ENCODE measurements around the gene NOC2L.

The NOC2L gene

GRCh38 chr1:964691-965525 lies 5.9 kb upstream of the NOC2L start:
- Mint-ChIP-seq H3K4me1 (peaks cover 6% of the 10 kb centered on the region), H3K36me3 (peaks cover 1% of the 10 kb centered on the region), H3K9me3 (no peaks in the 10 kb centered on the region), H3K27ac (no peak overlapping the region), H3K4me3 (peak overlapping the region; percentile 25), H3K27me3 (peaks cover 11% of the 10 kb centered on the region)
- ATAC-seq (ENCODE audit: low read depth) (no peak), DNase-seq (ENCODE audit: low spot score in 2 of 2) (no peak)

- no peak overlapping the region for H3K27ac Mint-ChIP-seq
- peaks cover 4% of the 10 kb centered on the region for H3K27me3 Mint-ChIP-seq
- H3K9me3 Mint-ChIP-seq = no peaks in the 10 kb centered on the region
- peaks cover 1% of the 10 kb centered on the region for H3K36me3 Mint-ChIP-seq
- no peak for ATAC-seq (ENCODE audit: low read depth)
- no peak overlapping the region for H3K4me3 Mint-ChIP-seq
- DNase-seq (ENCODE audit: low spot score in 2 of 2) = no peak
- H3K4me1 Mint-ChIP-seq = peaks cover 6% of the 10 kb centered on the region
These were observed 4.9 kb upstream of the NOC2L start for GRCh38 chr1:963746-964525.

GRCh38 chr1:963301-963651 lies 4.2 kb upstream of the NOC2L start:
- no peak overlapping the region for H3K4me3 Mint-ChIP-seq
- no peak for DNase-seq (ENCODE audit: low spot score in 2 of 2)
- ATAC-seq (ENCODE audit: low read depth) = no peak

GRCh38 chr1:962381-963300 lies 3.6 kb upstream of the NOC2L start:
- Mint-ChIP-seq H3K4me3 (peak overlapping the region; percentile 80), H3K4me1 (peaks cover 8% of the 10 kb centered on the region), H3K27me3 (no peaks in the 10 kb centered on the region), H3K9me3 (no peaks in the 10 kb centered on the region), H3K27ac (no peak overlapping the region), H3K36me3 (peaks cover 5% of the 10 kb centered on the region)
- DNase-seq (ENCODE audit: low spot score in 2 of 2) = no peak
- no peak for ATAC-seq (ENCODE audit: low read depth)

More at GRCh38 chr1:963301-963651, 4.2 kb upstream of the NOC2L start:
- H3K27ac Mint-ChIP-seq = no peak overlapping the region
- H3K27me3 Mint-ChIP-seq = peaks cover under 1% of the 10 kb centered on the region
- no peaks in the 10 kb centered on the region for H3K9me3 Mint-ChIP-seq
- peaks cover 5% of the 10 kb centered on the region for H3K4me1 Mint-ChIP-seq
- peaks cover 3% of the 10 kb centered on the region for H3K36me3 Mint-ChIP-seq

- ATAC-seq (ENCODE audit: low read depth) (no peak), DNase-seq (ENCODE audit: low spot score in 2 of 2) (no peak)
- H3K4me3 Mint-ChIP-seq = peak overlapping the region; percentile 80
- H3K36me3 Mint-ChIP-seq = peaks cover 11% of the 10 kb centered on the region
- H3K27me3 Mint-ChIP-seq = no peaks in the 10 kb centered on the region
- no peak overlapping the region for H3K27ac Mint-ChIP-seq
- H3K4me1 Mint-ChIP-seq = peaks cover 14% of the 10 kb centered on the region
- H3K9me3 Mint-ChIP-seq = no peaks in the 10 kb centered on the region
These were observed 2.1 kb upstream of the NOC2L start for GRCh38 chr1:961132-961669.

GRCh38 chr1:960363-961131 lies 1.5 kb upstream of the NOC2L start, which contains the start of gene KLHL17:
TSS of gene KLHL17 (plus strand) at chr1:960584. CDS start at chr1:960694, 110 bp downstream.
- H3K36me3 Mint-ChIP-seq = peaks cover 14% of the 10 kb centered on the region
- peak; percentile 71 to 76 for DNase-seq (ENCODE audit: low spot score in 2 of 2)
- H3K27me3 Mint-ChIP-seq = no peaks in the 10 kb centered on the region
- ATAC-seq (ENCODE audit: low read depth) = peak; percentile 62
- no peaks in the 10 kb centered on the region for H3K9me3 Mint-ChIP-seq
- peak within 1 kb of the TSS; percentile 76 for H3K27ac Mint-ChIP-seq
- peaks cover 14% of the 10 kb centered on the region for H3K4me1 Mint-ChIP-seq
- H3K4me3 Mint-ChIP-seq = peak within 1 kb of the TSS; percentile 89

- H3K36me3 Mint-ChIP-seq = peaks cover 19% of the 10 kb centered on the region
- DNase-seq (ENCODE audit: low spot score in 2 of 2) (no peak), ATAC-seq (ENCODE audit: low read depth) (no peak)
- H3K4me3 Mint-ChIP-seq = peak overlapping the region; percentile 89
- H3K27ac Mint-ChIP-seq = peak overlapping the region; percentile 76
- no peaks in the 10 kb centered on the region for H3K9me3 Mint-ChIP-seq
- peaks cover 14% of the 10 kb centered on the region for H3K4me1 Mint-ChIP-seq
- no peaks in the 10 kb centered on the region for H3K27me3 Mint-ChIP-seq
These were observed 791 bp upstream of the NOC2L start for GRCh38 chr1:959731-960362.

- Mint-ChIP-seq H3K27ac (no peak overlapping the region), H3K4me1 (peaks cover 11% of the 10 kb centered on the region), H3K9me3 (no peaks in the 10 kb centered on the region), H3K4me3 (no peak overlapping the region), H3K27me3 (no peaks in the 10 kb centered on the region), H3K36me3 (peaks cover 25% of the 10 kb centered on the region)
- DNase-seq (ENCODE audit: low spot score in 2 of 2) (no peak), ATAC-seq (ENCODE audit: low read depth) (no peak)
These were observed 2.4 kb downstream of the NOC2L start for GRCh38 chr1:956636-957035.

- DNase-seq (ENCODE audit: low spot score in 2 of 2) = no peak
- no peaks in the 10 kb centered on the region for H3K9me3 Mint-ChIP-seq
- no peak overlapping the region for H3K27ac Mint-ChIP-seq
- no peak overlapping the region for H3K4me3 Mint-ChIP-seq
- H3K4me1 Mint-ChIP-seq = peaks cover 11% of the 10 kb centered on the region
- H3K36me3 Mint-ChIP-seq = peaks cover 32% of the 10 kb centered on the region
- no peaks in the 10 kb centered on the region for H3K27me3 Mint-ChIP-seq
- ATAC-seq (ENCODE audit: low read depth) = no peak
These were observed 3.6 kb downstream of the NOC2L start for GRCh38 chr1:955474-955873.

GRCh38 chr1:954927-955326 lies 4.1 kb downstream of the NOC2L start:
- Mint-ChIP-seq H3K27me3 (no peaks in the 10 kb centered on the region), H3K9me3 (no peaks in the 10 kb centered on the region), H3K4me3 (no peak overlapping the region), H3K27ac (no peak overlapping the region), H3K36me3 (peaks cover 35% of the 10 kb centered on the region), H3K4me1 (peaks cover 11% of the 10 kb centered on the region)
- ATAC-seq (ENCODE audit: low read depth) = no peak
- DNase-seq (ENCODE audit: low spot score in 2 of 2) = no peak

- Mint-ChIP-seq H3K27me3 (no peaks in the 10 kb centered on the region), H3K9me3 (no peaks in the 10 kb centered on the region), H3K4me1 (peaks cover 11% of the 10 kb centered on the region), H3K27ac (no peak overlapping the region), H3K36me3 (peaks cover 39% of the 10 kb centered on the region), H3K4me3 (no peak overlapping the region)
- ATAC-seq (ENCODE audit: low read depth) (no peak), DNase-seq (ENCODE audit: low spot score in 2 of 2) (no peak)
These were observed 5.3 kb downstream of the NOC2L start for GRCh38 chr1:953524-954320.

GRCh38 chr1:952603-953002 lies 6.5 kb downstream of the NOC2L start:
- no peak for ATAC-seq (ENCODE audit: low read depth)
- Mint-ChIP-seq H3K4me3 (no peak overlapping the region), H3K27me3 (no peaks in the 10 kb centered on the region), H3K36me3 (peaks cover 35% of the 10 kb centered on the region), H3K9me3 (no peaks in the 10 kb centered on the region), H3K27ac (no peak overlapping the region), H3K4me1 (peaks cover 6% of the 10 kb centered on the region)
- DNase-seq (ENCODE audit: low spot score in 2 of 2) = no peak

All from memory B cell (primary cell).